Lower leg skin (tissue), 4 donors: ENCODE measurements around the gene SEC24D. TPM values are rescaled to one million over a fixed set of nuclear protein-coding genes. Genes with fewer than 3 reads are reported as not detected.

Experiments used
- DNase-seq, 2 donors: peaks; one replicate each; pipeline ENCODE4 v3.0.0-alpha.2; 2019; ENCODE audit warnings: low spot score in 2 of 2
- H3K4me3 ChIP-seq: fragments of 200-600 bp; sonication (generic); 2 replicates; pipeline ENCODE4 v1.5.1; 2017; ENCODE audit warnings: mild to moderate bottlenecking, low read depth; ENCODE audit not compliant: poor library complexity, severe bottlenecking
- POLR2A ChIP-seq, 2 donors: fragments of 450-650 bp; IDR thresholded peaks; one replicate each; pipeline ENCODE4 v1.6.1; 2016 to 2017; ENCODE audit warnings: antibody characterized with exemption in 2 of 2, mild to moderate bottlenecking in 1 of 2, moderate library complexity in 1 of 2
- WGBS, 2 donors: methylation state at CpG; one replicate each; pipeline ENCODE4 v1.1.5; 2018; 5-methylcytosine and 5-hydroxymethylcytosine counted together
- intact Hi-C: fragments of 100-400 bp; cut with DNase I; formaldehyde crosslinking; loops from one replicate; pipeline ENCODE4 v1.15.0; 2023; ENCODE audit warnings: low total_unique reads
- total RNA-seq, 4 donors: library from RNA; depleted of rRNA; stranded (reverse); fragments of >200 nt; gene quantifications; one replicate each; pipeline ENCODE4 v1.1.0, GENCODE V29; 2016
- TF ChIP-seq, protein P1 (sequence below), 3 donors: fragments of 450-650 bp; IDR thresholded peaks; one replicate each; pipeline ENCODE4 v1.5.1; 2016; ENCODE audit warnings: antibody characterized with exemption in 3 of 3, mild to moderate bottlenecking in 3 of 3, moderate library complexity in 2 of 3

The SEC24D gene
- total RNA-seq, 4 donors from 2014 or later = 8.0 to 14.8 (median 12.9) TPM

DNA sequence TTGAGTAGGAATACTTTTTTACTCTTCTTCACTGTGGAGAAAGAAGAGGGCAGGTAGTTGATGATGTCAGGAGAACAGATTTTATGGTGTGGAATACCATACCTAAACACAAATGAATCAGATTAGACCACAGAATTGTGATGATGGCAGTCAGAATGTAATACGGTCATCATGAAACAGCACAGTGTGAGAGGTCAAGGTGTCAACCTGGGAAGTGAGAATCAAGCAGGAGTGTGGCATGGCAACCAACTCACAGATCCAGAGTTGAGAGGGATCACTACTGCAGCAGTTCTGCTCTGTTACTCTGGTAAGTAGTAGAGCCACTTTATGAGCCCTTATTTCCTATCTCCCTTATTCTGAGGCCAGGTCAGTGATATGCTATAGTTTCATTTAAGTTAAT lies 123.1 kb downstream of the SEC24D start:
- H3K4me3 ChIP-seq = no peak overlapping the region
- intact Hi-C loops = no loop called here
- DNase-seq = no peak
- no peak for TF ChIP-seq POLR2A (IDR thresholded peaks at IDR 0.05)
- 80 to 88% methylated on average over 1 of the region's 1 CpG for WGBS, 2 donors

DNA sequence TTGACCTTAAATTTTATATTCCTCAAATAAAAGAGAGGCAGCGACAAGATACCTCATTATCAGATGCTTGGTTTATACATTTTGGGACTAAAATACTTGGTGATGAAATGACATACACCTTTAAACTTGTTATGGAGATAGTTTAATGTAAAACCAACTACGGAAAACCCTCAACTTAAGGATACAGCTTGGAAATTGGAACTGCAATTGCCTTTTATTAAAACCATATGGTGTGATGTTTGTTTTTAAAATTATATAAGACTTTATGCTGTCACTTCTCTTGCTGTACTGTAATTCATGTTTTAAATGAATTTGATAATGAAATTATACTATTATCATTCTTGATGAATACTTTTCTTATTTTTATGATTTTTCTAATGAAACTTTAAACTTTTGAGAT lies 124.9 kb downstream of the SEC24D start:
- WGBS, 2 donors = 62% methylated on average over 2 of the region's 2 CpGs
- intact Hi-C loops = no loop called here
- no peak for DNase-seq

DNA sequence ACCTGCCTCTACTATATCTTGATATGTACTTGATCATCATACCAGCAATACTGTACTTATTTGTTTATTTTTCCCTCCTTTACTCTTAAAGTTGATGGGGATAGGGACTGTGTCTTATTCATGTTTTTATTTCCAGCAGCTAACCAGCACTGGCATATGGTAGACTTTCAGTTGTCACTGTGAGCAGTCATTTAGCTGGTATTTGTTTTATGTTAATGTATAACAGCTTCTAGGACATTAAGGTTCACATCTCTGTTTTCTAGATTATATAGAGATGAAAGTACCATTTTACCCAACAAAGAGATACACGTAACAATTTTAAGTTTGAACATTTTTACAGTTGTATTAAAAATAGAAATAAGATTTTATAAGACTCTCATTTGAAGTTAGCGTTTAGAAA lies 132.8 kb downstream of the SEC24D start:
- 73 to 94% methylated on average over 2 of the region's 2 CpGs for WGBS, 2 donors
- H3K4me3 ChIP-seq = no peak overlapping the region
- no peak for DNase-seq
- intact Hi-C loops = no loop called here
- TF ChIP-seq POLR2A (IDR thresholded peaks at IDR 0.05) = no peak
- TF ChIP-seq, protein P1, sequence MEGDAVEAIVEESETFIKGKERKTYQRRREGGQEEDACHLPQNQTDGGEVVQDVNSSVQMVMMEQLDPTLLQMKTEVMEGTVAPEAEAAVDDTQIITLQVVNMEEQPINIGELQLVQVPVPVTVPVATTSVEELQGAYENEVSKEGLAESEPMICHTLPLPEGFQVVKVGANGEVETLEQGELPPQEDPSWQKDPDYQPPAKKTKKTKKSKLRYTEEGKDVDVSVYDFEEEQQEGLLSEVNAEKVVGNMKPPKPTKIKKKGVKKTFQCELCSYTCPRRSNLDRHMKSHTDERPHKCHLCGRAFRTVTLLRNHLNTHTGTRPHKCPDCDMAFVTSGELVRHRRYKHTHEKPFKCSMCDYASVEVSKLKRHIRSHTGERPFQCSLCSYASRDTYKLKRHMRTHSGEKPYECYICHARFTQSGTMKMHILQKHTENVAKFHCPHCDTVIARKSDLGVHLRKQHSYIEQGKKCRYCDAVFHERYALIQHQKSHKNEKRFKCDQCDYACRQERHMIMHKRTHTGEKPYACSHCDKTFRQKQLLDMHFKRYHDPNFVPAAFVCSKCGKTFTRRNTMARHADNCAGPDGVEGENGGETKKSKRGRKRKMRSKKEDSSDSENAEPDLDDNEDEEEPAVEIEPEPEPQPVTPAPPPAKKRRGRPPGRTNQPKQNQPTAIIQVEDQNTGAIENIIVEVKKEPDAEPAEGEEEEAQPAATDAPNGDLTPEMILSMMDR (IDR thresholded peaks at IDR 0.05) = no peak

More for the DNA sequence above, 124.9 kb downstream of the SEC24D start:
- H3K4me3 ChIP-seq = no peak overlapping the region
- TF ChIP-seq, protein P1 (IDR thresholded peaks at IDR 0.05) = no peak
- no peak for TF ChIP-seq POLR2A (IDR thresholded peaks at IDR 0.05)

DNA sequence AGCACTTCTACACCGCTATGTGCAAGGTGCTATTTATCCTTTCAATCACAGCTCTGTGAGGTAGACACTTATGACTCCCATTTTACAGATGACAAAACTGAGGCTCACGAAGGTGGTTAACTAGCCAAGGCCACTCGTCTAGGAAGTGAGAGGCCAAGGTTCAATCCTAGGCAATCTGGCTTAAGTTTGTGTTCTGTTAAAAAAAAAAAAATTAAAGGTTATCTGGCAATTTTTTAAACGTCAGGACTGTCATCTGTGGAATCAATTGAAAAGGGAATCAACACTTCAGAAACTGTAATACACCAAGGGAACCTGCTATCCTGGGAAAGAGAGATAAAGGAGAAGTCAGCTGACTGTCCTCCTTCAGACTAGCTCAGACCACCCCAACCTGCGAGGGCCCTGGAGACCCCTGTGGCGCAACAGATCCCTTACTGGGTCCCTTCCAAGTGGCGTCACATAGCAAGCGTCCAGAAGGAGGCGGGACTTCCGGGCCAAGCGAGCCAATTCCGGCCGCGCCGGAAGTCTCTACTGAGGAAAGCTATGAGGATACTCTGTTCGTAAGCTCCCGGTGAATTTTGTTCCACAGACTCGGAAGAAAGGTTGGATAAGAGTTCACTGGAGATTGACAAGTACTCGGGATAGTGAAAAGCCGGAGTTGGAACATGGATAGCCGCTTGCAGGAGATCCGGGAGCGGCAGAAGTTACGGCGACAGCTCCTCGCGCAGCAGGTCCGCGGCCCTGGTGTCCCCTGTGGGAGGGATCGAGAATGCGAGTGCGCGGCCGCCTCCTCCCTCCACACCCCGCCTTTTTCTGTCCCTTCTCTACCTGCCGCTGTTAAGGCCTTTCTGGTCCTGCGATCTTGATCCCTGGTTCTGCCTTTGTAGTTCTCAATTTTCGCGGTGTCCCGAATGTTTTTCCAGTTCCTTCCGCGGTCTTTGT lies 150.8 kb downstream of the SEC24D start, which contains the start of gene METTL14:
METTL14 (plus strand) TSS at position 520 of the 939 bp plus-strand sequence; CDS start at position 663, 143 bp downstream.
- DNase-seq = peak; percentile 90 to 98
- WGBS, 2 donors = 5 to 6% methylated on average over 42 of the region's 42 CpGs
- peak within 1 kb of the TSS; percentile 77 for H3K4me3 ChIP-seq
- no peak for TF ChIP-seq POLR2A (IDR thresholded peaks at IDR 0.05)
- intact Hi-C loops = no loop called here

DNA sequence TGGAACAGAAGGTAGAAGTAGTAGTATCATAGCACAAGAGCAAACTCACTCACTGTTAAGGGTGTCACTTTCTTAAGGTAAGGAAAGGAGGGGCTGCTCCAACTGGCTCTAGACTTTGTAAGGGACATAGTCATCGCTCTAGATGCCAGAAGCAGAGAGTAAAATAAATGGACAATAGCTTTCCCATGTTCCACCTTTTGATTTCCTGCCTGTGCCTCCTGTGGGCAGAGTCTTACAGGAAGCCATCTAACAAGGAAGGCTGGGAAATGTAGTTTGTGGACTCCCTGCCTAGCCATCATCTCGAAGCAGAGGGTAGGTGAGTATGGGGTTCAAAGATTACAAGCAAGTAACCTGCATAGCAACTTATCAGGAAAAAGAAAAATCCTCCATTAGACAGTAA lies 152.4 kb downstream of the SEC24D start:
- WGBS, 2 donors = 6 to 7% methylated on average over 2 of the region's 2 CpGs

DNA sequence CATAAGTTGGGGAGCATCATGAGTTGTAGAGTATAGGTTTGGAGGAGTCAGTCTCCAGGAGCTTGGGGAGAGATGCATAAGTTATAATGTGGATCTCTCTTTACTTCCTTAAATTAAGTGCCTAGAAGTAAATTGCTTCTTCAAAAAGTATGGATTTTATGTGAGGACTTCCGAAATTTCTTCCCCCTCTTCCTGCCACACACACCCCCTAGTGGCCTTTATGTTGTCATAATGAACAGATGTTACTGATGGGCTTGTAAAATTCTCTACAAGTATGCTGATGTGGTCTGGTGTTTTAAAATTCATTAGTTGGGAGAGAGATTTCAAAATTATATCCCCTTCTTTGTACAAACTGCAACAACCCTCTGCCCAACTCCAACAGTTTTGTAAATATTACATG lies 153.0 kb downstream of the SEC24D start:
- intact Hi-C loops = no loop called here
- WGBS, 2 donors = 32 to 41% methylated on average over 1 of the region's 1 CpG
- no peak overlapping the region for H3K4me3 ChIP-seq
- TF ChIP-seq, protein P1 (IDR thresholded peaks at IDR 0.05) = no peak
- TF ChIP-seq POLR2A (IDR thresholded peaks at IDR 0.05) = no peak
- no peak for DNase-seq

More for the DNA sequence above, 152.4 kb downstream of the SEC24D start:
- no peak for DNase-seq
- H3K4me3 ChIP-seq = no peak overlapping the region
- intact Hi-C loops = no loop called here
- TF ChIP-seq POLR2A (IDR thresholded peaks at IDR 0.05) = no peak
- TF ChIP-seq, protein P1 (IDR thresholded peaks at IDR 0.05) = no peak
